Breast epithelium (tissue), 4 donors: Measurements from ENCODE around the gene GRM4. TPM values are rescaled to one million over a fixed set of nuclear protein-coding genes. Genes with fewer than 3 reads are reported as not detected.

Source experiments
- DNase-seq, 2 donors: peaks; one replicate each; pipeline ENCODE4 v3.0.0-alpha.2; 2019; ENCODE audit warnings: low spot score in 2 of 2
- H3K27ac ChIP-seq, 2 donors: fragments of 200-600 bp; sonication (generic) in 1 of 2; one replicate each; pipeline ENCODE4 v1.5.1; 2016 to 2019; ENCODE audit warnings: mild to moderate bottlenecking in 1 of 2
- H3K27me3 ChIP-seq, 2 donors: fragments of 200-600 bp; sonication (generic) in 1 of 2; one replicate each; pipeline versions ENCODE4 v1.5.1 to v1.6.0; 2017 to 2019; ENCODE audit warnings: control low read depth in 1 of 2, mild to moderate bottlenecking in 1 of 2
- H3K36me3 ChIP-seq: fragments of 200-600 bp; one replicate; pipeline ENCODE4 v1.5.1; 2019
- H3K4me1 ChIP-seq, 2 donors: fragments of 200-600 bp; sonication (generic); one replicate each; pipeline ENCODE4 v1.5.1; 2016 to 2019; ENCODE audit warnings: control low read depth in 1 of 2
- H3K4me3 ChIP-seq, 3 donors: fragments of 200-600 bp; sonication (generic); 1 replicate in 2 of 3; 2 replicates in 1 of 3; pipeline ENCODE4 v1.5.1; 2016 to 2019; ENCODE audit warnings: mild to moderate bottlenecking in 3 of 3, moderate library complexity in 2 of 3
- H3K9me3 ChIP-seq, 2 donors: fragments of 200-600 bp; sonication (generic) in 1 of 2; one replicate each; pipeline ENCODE4 v1.5.1; 2016 to 2019; ENCODE audit warnings: control low read depth in 1 of 2
- CTCF ChIP-seq, 3 donors: fragments of 450-650 bp; IDR thresholded peaks; one replicate each; pipeline ENCODE4 v1.5.1; 2016 to 2017; ENCODE audit warnings: antibody characterized with exemption in 3 of 3, mild to moderate bottlenecking in 3 of 3, moderate library complexity in 3 of 3
- POLR2A ChIP-seq: fragments of 450-650 bp; IDR thresholded peaks from one replicate; pipeline ENCODE4 v1.6.1; 2016; ENCODE audit warnings: antibody characterized with exemption, mild to moderate bottlenecking, moderate library complexity
- POLR2AphosphoS5 ChIP-seq, 3 donors: sonication (generic); formaldehyde crosslinking; IDR thresholded peaks; one replicate each; pipeline ENCODE4 v1.6.1; 2017; ENCODE audit warnings: antibody characterized with exemption in 3 of 3
- intact Hi-C: fragments of 100-400 bp; cut with DNase I; formaldehyde crosslinking; loops from one replicate; pipeline ENCODE4 v1.15.1; 2023; ENCODE audit warnings: low total_unique reads
- total RNA-seq, 3 donors: library from RNA; depleted of rRNA; stranded (reverse); fragments of >200 nt; gene quantifications; one replicate each; pipeline ENCODE4 v1.1.0, GENCODE V29; 2016

Gene GRM4
- total RNA-seq, 3 donors from 2014 or later = not detected

- Histone ChIP-seq H3K9me3 (no peaks in the 10 kb centered on the region), H3K4me1 (no peaks in the 10 kb centered on the region), H3K27ac (no peak overlapping the region), H3K4me3 (no peak overlapping the region), H3K36me3 (no peaks in the 10 kb centered on the region), H3K27me3 (peaks cover 0 to 5% of the 10 kb centered on the region in 2 donors)
- DNase-seq = no peak
- intact Hi-C loops = no loop called here
- TF ChIP-seq POLR2AphosphoS5 (IDR thresholded peaks at IDR 0.05) (no peak), CTCF (IDR thresholded peaks at IDR 0.05) (no peak), POLR2A (no peak)
Measured at GRCh38 chr6:34074064-34074742, 71.7 kb downstream of the GRM4 start.

DNA sequence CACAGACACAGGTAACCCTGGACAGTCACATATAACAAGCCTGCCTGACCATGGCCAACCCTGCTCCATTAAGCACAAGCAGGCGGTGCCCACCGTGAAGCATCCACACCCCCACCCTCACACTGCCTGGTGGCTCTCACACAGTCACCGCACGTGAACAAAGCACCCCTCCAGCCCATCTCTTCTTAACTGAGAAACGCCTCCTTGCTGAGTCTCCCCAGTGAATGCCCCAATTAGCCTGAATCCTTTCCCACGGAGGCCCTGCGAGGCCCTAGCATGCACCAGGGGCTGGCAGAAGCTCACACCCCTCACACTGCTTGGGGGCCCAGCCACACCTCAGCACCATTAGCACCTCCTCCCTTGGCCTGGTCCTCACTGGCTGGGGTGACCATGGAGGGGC is 72.3 kb downstream of the GRM4 start:
- H3K27ac ChIP-seq = no peak overlapping the region
- no peaks in the 10 kb centered on the region for H3K9me3 ChIP-seq
- no peak for DNase-seq
- TF ChIP-seq POLR2AphosphoS5 (IDR thresholded peaks at IDR 0.05) = no peak
- no peak for TF ChIP-seq POLR2A
- TF ChIP-seq CTCF (IDR thresholded peaks at IDR 0.05) = no peak
- intact Hi-C loops = no loop called here
- H3K27me3 ChIP-seq = peaks cover 0 to 5% of the 10 kb centered on the region in 2 donors
- no peak overlapping the region for H3K4me3 ChIP-seq
- H3K4me1 ChIP-seq = no peaks in the 10 kb centered on the region
- H3K36me3 ChIP-seq = no peaks in the 10 kb centered on the region

GRCh38 chr6:34072727-34073126 is 73.2 kb downstream of the GRM4 start:
- TF ChIP-seq CTCF (IDR thresholded peaks at IDR 0.05) = no peak
- no peak for TF ChIP-seq POLR2AphosphoS5 (IDR thresholded peaks at IDR 0.05)
- no peak for TF ChIP-seq POLR2A
- Histone ChIP-seq H3K27me3 (peaks cover 0 to 12% of the 10 kb centered on the region in 2 donors), H3K4me3 (no peak overlapping the region), H3K36me3 (no peaks in the 10 kb centered on the region), H3K4me1 (no peaks in the 10 kb centered on the region), H3K27ac (no peak overlapping the region), H3K9me3 (no peaks in the 10 kb centered on the region)
- DNase-seq = no peak
- intact Hi-C loops = no loop called here

DNA sequence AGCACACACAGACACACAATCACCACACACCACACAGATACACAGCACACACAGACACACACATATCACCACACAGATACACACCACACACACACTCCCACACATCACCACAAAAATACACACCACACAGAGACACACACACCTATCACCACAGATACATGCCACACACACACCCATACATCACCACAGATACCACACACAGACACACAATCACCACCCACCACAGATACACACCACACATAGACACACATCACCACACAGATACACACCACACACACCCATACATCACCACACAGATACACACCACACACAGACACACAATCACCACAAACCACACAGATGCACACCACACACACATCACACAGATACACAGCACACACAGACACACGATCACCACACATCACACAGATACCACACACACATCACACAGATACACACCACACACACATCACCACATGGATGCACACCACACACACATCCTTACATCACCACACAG is 74.0 kb downstream of the GRM4 start:
- intact Hi-C loops = no loop called here
- Histone ChIP-seq H3K4me3 (no peak overlapping the region), H3K9me3 (no peaks in the 10 kb centered on the region), H3K27me3 (peaks cover 0 to 18% of the 10 kb centered on the region in 2 donors), H3K36me3 (no peaks in the 10 kb centered on the region), H3K4me1 (no peaks in the 10 kb centered on the region), H3K27ac (no peak overlapping the region)
- TF ChIP-seq CTCF (IDR thresholded peaks at IDR 0.05) (no peak), POLR2AphosphoS5 (IDR thresholded peaks at IDR 0.05) (no peak), POLR2A (no peak)
- DNase-seq = no peak

GRCh38 chr6:34071136-34071883 is 74.6 kb downstream of the GRM4 start:
- no peaks in the 10 kb centered on the region for H3K9me3 ChIP-seq
- no peaks in the 10 kb centered on the region for H3K36me3 ChIP-seq
- H3K27ac ChIP-seq = no peak overlapping the region
- no peak for DNase-seq
- no peak overlapping the region for H3K4me3 ChIP-seq
- TF ChIP-seq CTCF (IDR thresholded peaks at IDR 0.05) (no peak), POLR2AphosphoS5 (IDR thresholded peaks at IDR 0.05) (no peak), POLR2A (no peak)
- intact Hi-C loops = no loop called here
- no peaks in the 10 kb centered on the region for H3K4me1 ChIP-seq
- H3K27me3 ChIP-seq = peaks cover 0 to 24% of the 10 kb centered on the region in 2 donors
